SU-DHL-6 (cell line): ENCODE data around the gene SETBP1.

Source experiments
- H2AFZ ChIP-seq: fragments of 200-600 bp; sonication (generic); 2 replicates; pipeline ENCODE4 v1.6.1; 2014; ENCODE audit warnings: low read depth, mild to moderate bottlenecking, moderate library complexity, mixed read lengths, antibody characterized with exemption, low read length; ENCODE audit not compliant: severe bottlenecking
- H3F3A ChIP-seq: fragments of 200-600 bp; shearing (Covaris generic); 2 replicates; pipeline ENCODE4 v1.6.0; 2016; ENCODE audit warnings: antibody characterized with exemption, mild to moderate bottlenecking; ENCODE audit not compliant: insufficient read depth
- H3K27ac ChIP-seq: fragments of 200-600 bp; sonication (generic); 2 replicates; pipeline ENCODE4 v1.5.1; 2016; ENCODE audit warnings: low read depth, mild to moderate bottlenecking, low read length, moderate library complexity, mixed read lengths
- H3K27me3 ChIP-seq: fragments of 200-600 bp; sonication (generic), shearing (Covaris generic); 2 replicates; pipeline ENCODE4 v1.6.0; 2014; ENCODE audit warnings: mild to moderate bottlenecking, low read length
- H3K36me3 ChIP-seq: fragments of 200-600 bp; sonication (generic); 2 replicates; pipeline ENCODE4 v1.6.1; 2014; ENCODE audit warnings: mild to moderate bottlenecking, low read length, mixed read lengths
- H3K4me2 ChIP-seq: fragments of 300-600, 200-600 bp; shearing (Covaris generic), sonication (generic); 2 replicates; pipeline ENCODE4 v1.6.0; 2014; ENCODE audit warnings: low read length, low read depth, mild to moderate bottlenecking; ENCODE audit not compliant: poor library complexity, severe bottlenecking
- H3K4me3 ChIP-seq: fragments of 200-600 bp; sonication (generic); 2 replicates; pipeline ENCODE4 v1.5.1; 2014; ENCODE audit warnings: antibody characterized with exemption, low read length, mild to moderate bottlenecking, mixed read lengths; ENCODE audit not compliant: insufficient read depth, poor library complexity, severe bottlenecking
- H3K79me2 ChIP-seq: fragments of 200-600 bp; sonication (generic); 2 replicates; pipeline ENCODE4 v1.6.1; 2014; ENCODE audit warnings: mild to moderate bottlenecking, low read length, moderate library complexity; ENCODE audit not compliant: insufficient read depth
- H3K9ac ChIP-seq: fragments of 200-600 bp; sonication (generic); 2 replicates; pipeline ENCODE4 v1.7.0; 2014; ENCODE audit warnings: mild to moderate bottlenecking, low read length
- H3K9me2 ChIP-seq: fragments of 200-600 bp; sonication (generic); replicated peaks from 2 replicates; pipeline ENCODE4 v1.6.1; 2014; ENCODE audit warnings: low read length; ENCODE audit not compliant: insufficient read depth
- H3K9me3 ChIP-seq: fragments of 200-600 bp; sonication (generic); 2 replicates; pipeline ENCODE4 v1.6.1; 2014; ENCODE audit warnings: low read length, mixed read lengths; ENCODE audit not compliant: insufficient read depth
- H4K20me1 ChIP-seq: fragments of 200-600 bp; sonication (generic); 2 replicates; pipeline ENCODE4 v1.6.1; 2014; ENCODE audit warnings: low read depth, mild to moderate bottlenecking, antibody characterized with exemption, low read length, moderate library complexity, mixed read lengths
- EZH2phosphoT487 ChIP-seq: fragments of 200-600 bp; sonication (generic), shearing (Covaris generic); conservative IDR thresholded peaks from 2 replicates; pipeline ENCODE4 v1.6.1; 2018; ENCODE audit warnings: mild to moderate bottlenecking, antibody characterized with exemption, low read length, moderate library complexity, mixed read lengths
- TF ChIP-seq, protein P1 (sequence below): fragments of 200-600 bp; sonication (generic); IDR thresholded peaks from one replicate; pipeline ENCODE4 v1.5.1; 2017; ENCODE audit warnings: antibody characterized with exemption, mild to moderate bottlenecking, low read length, moderate library complexity; ENCODE audit not compliant: insufficient read depth, poor library complexity, severe bottlenecking

SETBP1 gene

GRCh38 chr18:44876755-44877154, 196.1 kb downstream of the SETBP1 start:
- H3K36me3 ChIP-seq, result no peaks in the 10 kb centered on the region
- no peaks in the 10 kb centered on the region for H3F3A ChIP-seq
- H3K27me3 ChIP-seq, result no peaks in the 10 kb centered on the region
- H3K4me2 ChIP-seq, result no peak overlapping the region
- TF ChIP-seq, protein P1, sequence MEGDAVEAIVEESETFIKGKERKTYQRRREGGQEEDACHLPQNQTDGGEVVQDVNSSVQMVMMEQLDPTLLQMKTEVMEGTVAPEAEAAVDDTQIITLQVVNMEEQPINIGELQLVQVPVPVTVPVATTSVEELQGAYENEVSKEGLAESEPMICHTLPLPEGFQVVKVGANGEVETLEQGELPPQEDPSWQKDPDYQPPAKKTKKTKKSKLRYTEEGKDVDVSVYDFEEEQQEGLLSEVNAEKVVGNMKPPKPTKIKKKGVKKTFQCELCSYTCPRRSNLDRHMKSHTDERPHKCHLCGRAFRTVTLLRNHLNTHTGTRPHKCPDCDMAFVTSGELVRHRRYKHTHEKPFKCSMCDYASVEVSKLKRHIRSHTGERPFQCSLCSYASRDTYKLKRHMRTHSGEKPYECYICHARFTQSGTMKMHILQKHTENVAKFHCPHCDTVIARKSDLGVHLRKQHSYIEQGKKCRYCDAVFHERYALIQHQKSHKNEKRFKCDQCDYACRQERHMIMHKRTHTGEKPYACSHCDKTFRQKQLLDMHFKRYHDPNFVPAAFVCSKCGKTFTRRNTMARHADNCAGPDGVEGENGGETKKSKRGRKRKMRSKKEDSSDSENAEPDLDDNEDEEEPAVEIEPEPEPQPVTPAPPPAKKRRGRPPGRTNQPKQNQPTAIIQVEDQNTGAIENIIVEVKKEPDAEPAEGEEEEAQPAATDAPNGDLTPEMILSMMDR, result no peak
- TF ChIP-seq EZH2phosphoT487, result no peak
- no peaks in the 10 kb centered on the region for H3K9me3 ChIP-seq
- H3K9me2 ChIP-seq, result no peaks in the 10 kb centered on the region
- H3K9ac ChIP-seq, result no peak overlapping the region
- no peaks in the 10 kb centered on the region for H3K79me2 ChIP-seq
- no peak overlapping the region for H2AFZ ChIP-seq
- H4K20me1 ChIP-seq, result no peaks in the 10 kb centered on the region
- no peak overlapping the region for H3K27ac ChIP-seq
- no peak overlapping the region for H3K4me3 ChIP-seq

GRCh38 chr18:44878335-44878734, 197.6 kb downstream of the SETBP1 start:
- no peaks in the 10 kb centered on the region for H3K36me3 ChIP-seq
- no peaks in the 10 kb centered on the region for H3F3A ChIP-seq
- H2AFZ ChIP-seq, result no peak overlapping the region
- H3K79me2 ChIP-seq, result no peaks in the 10 kb centered on the region
- H3K9me2 ChIP-seq, result no peaks in the 10 kb centered on the region
- H4K20me1 ChIP-seq, result no peaks in the 10 kb centered on the region
- no peak overlapping the region for H3K4me2 ChIP-seq
- H3K9ac ChIP-seq, result no peak overlapping the region
- H3K27ac ChIP-seq, result no peak overlapping the region
- no peaks in the 10 kb centered on the region for H3K9me3 ChIP-seq
- TF ChIP-seq EZH2phosphoT487, result no peak
- TF ChIP-seq, protein P1, result no peak
- H3K27me3 ChIP-seq, result no peaks in the 10 kb centered on the region
- H3K4me3 ChIP-seq, result no peak overlapping the region

DNA sequence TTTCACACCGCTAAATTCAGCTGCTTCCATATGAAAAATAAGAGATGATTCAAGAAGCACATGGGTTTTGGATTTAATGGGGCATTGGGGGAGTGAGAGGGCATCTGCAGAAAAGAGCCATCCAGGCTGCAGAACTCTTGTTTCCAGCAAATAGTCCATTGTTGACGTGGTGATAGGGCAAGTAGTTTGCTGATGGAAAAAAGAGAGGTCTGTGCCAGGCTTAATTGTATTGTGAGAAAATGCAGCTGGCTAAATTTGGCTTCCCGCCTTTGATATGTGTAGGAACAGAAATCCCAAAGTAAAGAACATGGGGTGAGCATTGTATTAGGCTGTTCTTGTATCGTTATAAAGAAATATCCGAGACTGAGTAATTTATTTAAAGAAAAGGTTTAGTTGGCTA, 199.5 kb downstream of the SETBP1 start:
- Histone ChIP-seq H3F3A (no peaks in the 10 kb centered on the region), H3K9ac (no peak overlapping the region), H3K9me2 (no peaks in the 10 kb centered on the region), H3K36me3 (no peaks in the 10 kb centered on the region), H3K79me2 (no peaks in the 10 kb centered on the region), H3K9me3 (no peaks in the 10 kb centered on the region), H3K4me3 (no peak overlapping the region), H2AFZ (no peak overlapping the region), H4K20me1 (no peaks in the 10 kb centered on the region), H3K4me2 (no peak overlapping the region), H3K27ac (no peak overlapping the region), H3K27me3 (no peaks in the 10 kb centered on the region)
- TF ChIP-seq, protein P1, result no peak
- no peak for TF ChIP-seq EZH2phosphoT487
